Liver (tissue), 9 donors: Measurements from ENCODE around the gene GAS2L1. TPM values are rescaled to one million over a fixed set of nuclear protein-coding genes. Genes with fewer than 3 reads are reported as not detected.

Experiments
- DNase-seq: peaks from one replicate; pipeline ENCODE4 v3.0.0-alpha.2; 2017; ENCODE audit warnings: low spot score
- H3K27ac ChIP-seq, 2 donors: one replicate each; pipeline ENCODE4 v1.7.0; 2013; ENCODE audit warnings: inconsistent platforms in 2 of 2, low read length in 2 of 2, control low read depth in 1 of 2, low read depth in 1 of 2, mild to moderate bottlenecking in 1 of 2
- H3K27me3 ChIP-seq, 4 donors: one replicate each; pipeline versions ENCODE4 v1.6.1 to v1.7.0; 2013; ENCODE audit warnings: low read length in 3 of 4, inconsistent platforms in 1 of 4, mild to moderate bottlenecking in 1 of 4, moderate library complexity in 1 of 4; ENCODE audit not compliant: control insufficient read depth in 4 of 4, insufficient read depth in 4 of 4
- H3K36me3 ChIP-seq, 4 donors: one replicate each; pipeline versions ENCODE4 v1.6.1 to v1.7.0; 2013; ENCODE audit warnings: low read length in 3 of 4, mild to moderate bottlenecking in 3 of 4, low read depth in 1 of 4, moderate library complexity in 1 of 4; ENCODE audit not compliant: control insufficient read depth in 4 of 4, insufficient read depth in 3 of 4
- H3K4me1 ChIP-seq, 4 donors: one replicate each; pipeline versions ENCODE4 v1.6.1 to v1.7.0; 2013; ENCODE audit warnings: low read length in 3 of 4, mild to moderate bottlenecking in 3 of 4, moderate library complexity in 1 of 4; ENCODE audit not compliant: control insufficient read depth in 4 of 4, insufficient read depth in 4 of 4
- H3K4me3 ChIP-seq, 3 donors: one replicate each; pipeline versions ENCODE4 v1.6.1 to v1.7.0; 2013; ENCODE audit warnings: low read length in 3 of 3, control low read depth in 1 of 3, low read depth in 1 of 3, mild to moderate bottlenecking in 1 of 3
- H3K9ac ChIP-seq, 2 donors: one replicate each; pipeline ENCODE4 v1.7.0; 2013; ENCODE audit warnings: low read length in 2 of 2, mild to moderate bottlenecking in 2 of 2, moderate library complexity in 2 of 2, control low read depth in 1 of 2, low read depth in 1 of 2
- H3K9me3 ChIP-seq, 4 donors: one replicate each; pipeline versions ENCODE4 v1.6.1 to v1.7.0; 2013; ENCODE audit warnings: low read length in 3 of 4; ENCODE audit not compliant: control insufficient read depth in 4 of 4
- EGR1 ChIP-seq, 2 donors: IDR thresholded peaks; 2 replicates each; pipeline ENCODE4 v1.6.1; 2016 to 2018; ENCODE audit warnings: antibody characterized with exemption in 2 of 2, low read depth in 2 of 2
- FOXA1 ChIP-seq: IDR thresholded peaks from 2 replicates; pipeline ENCODE4 v1.6.1; 2016; ENCODE audit warnings: antibody characterized with exemption
- HNF4G ChIP-seq: IDR thresholded peaks from 2 replicates; pipeline ENCODE4 v1.6.1; 2016; ENCODE audit warnings: antibody characterized with exemption
- JUND ChIP-seq, 2 donors: IDR thresholded peaks; 2 replicates each; pipeline ENCODE4 v1.6.1; 2016; ENCODE audit warnings: antibody characterized with exemption in 2 of 2
- RAD21 ChIP-seq, 2 donors: IDR thresholded peaks; 2 replicates each; pipeline ENCODE4 v1.6.1; 2016; ENCODE audit warnings: antibody characterized with exemption in 2 of 2, mild to moderate bottlenecking in 2 of 2
- TAF1 ChIP-seq: conservative IDR thresholded peaks from 2 replicates; pipeline ENCODE4 v1.6.1; 2016; ENCODE audit warnings: antibody characterized with exemption, mild to moderate bottlenecking
- WGBS: extraction: QIAGEN DNeasy Blood & Tissue Kit; methylation state at CpG from one replicate; pipeline ENCODE4 v1.1.7; 2013; 5-methylcytosine and 5-hydroxymethylcytosine counted together
- polyA plus RNA-seq, 2 donors: library from polyadenylated mRNA; stranded (reverse) in 1 of 2; unstranded in 1 of 2; fragments of 200-250 nt in 1 of 2; fragments of >200 nt in 1 of 2; fragmentation: Nextera tagmentation in 1 of 2; extraction: Ambion mirVana in 1 of 2; gene quantifications; one replicate each; pipeline versions ENCODE4 v1.2.1 to v1.2.3, GENCODE V29; 2013 to 2015
- total RNA-seq, 2 donors: library from RNA; depleted of rRNA; stranded (reverse); fragments of >200 nt; gene quantifications; one replicate each; pipeline ENCODE4 v1.2.3, GENCODE V29; 2014
- TF ChIP-seq, protein P1 (sequence below): IDR thresholded peaks from 2 replicates; pipeline ENCODE4 v1.6.1; 2016; ENCODE audit warnings: antibody characterized with exemption
- TF ChIP-seq, protein P2 (sequence below): IDR thresholded peaks from 2 replicates; pipeline ENCODE4 v1.6.1; 2016; ENCODE audit warnings: antibody characterized with exemption, mild to moderate bottlenecking
- TF ChIP-seq, protein P3 (sequence below): fragments of 150-350 bp; IDR thresholded peaks from 2 replicates; pipeline ENCODE4 v1.5.1; 2017; ENCODE audit warnings: improper control_type of control experiment, low read depth, low read length; ENCODE audit not compliant: missing input control
- TF ChIP-seq, protein P4 (sequence below): IDR thresholded peaks from 2 replicates; pipeline ENCODE4 v1.6.1; 2016; ENCODE audit warnings: antibody characterized with exemption
- donor health status: healthy.
- donor health status: healthy.
- donor health status: healthy.
- donor health status: healthy.
- donor health status: healthy.

Gene GAS2L1
- total and polyA plus RNA-seq, 4 donors, result 4.0 to 11.4 (median 8.9) TPM

GRCh38 chr22:29305836-29306174, 645 bp upstream of the GAS2L1 start:
- H3K9ac ChIP-seq, result no peak overlapping the region
- WGBS, result 52% methylated on average over 7 of the region's 7 CpGs

GRCh38 chr22:29306835-29307595, 565 bp downstream of the GAS2L1 start:
- Histone ChIP-seq H3K4me1 (peaks cover 21 to 62% (median 34%) of the 10 kb centered on the region in 4 donors), H3K4me3 (peak overlapping the region; percentile 61 to 89 (median 75)), H3K27me3 (no peaks in the 10 kb centered on the region), H3K9ac (peak overlapping the region in 1 of 2 donors; percentile 68), H3K27ac (peak overlapping the region in 1 of 2 donors; percentile 67), H3K36me3 (no peaks in the 10 kb centered on the region), H3K9me3 (no peaks in the 10 kb centered on the region)
- WGBS, result 6% methylated on average over 83 of the region's 83 CpGs
- TF ChIP-seq, protein P1, sequence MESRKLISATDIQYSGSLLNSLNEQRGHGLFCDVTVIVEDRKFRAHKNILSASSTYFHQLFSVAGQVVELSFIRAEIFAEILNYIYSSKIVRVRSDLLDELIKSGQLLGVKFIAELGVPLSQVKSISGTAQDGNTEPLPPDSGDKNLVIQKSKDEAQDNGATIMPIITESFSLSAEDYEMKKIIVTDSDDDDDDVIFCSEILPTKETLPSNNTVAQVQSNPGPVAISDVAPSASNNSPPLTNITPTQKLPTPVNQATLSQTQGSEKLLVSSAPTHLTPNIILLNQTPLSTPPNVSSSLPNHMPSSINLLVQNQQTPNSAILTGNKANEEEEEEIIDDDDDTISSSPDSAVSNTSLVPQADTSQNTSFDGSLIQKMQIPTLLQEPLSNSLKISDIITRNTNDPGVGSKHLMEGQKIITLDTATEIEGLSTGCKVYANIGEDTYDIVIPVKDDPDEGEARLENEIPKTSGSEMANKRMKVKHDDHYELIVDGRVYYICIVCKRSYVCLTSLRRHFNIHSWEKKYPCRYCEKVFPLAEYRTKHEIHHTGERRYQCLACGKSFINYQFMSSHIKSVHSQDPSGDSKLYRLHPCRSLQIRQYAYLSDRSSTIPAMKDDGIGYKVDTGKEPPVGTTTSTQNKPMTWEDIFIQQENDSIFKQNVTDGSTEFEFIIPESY, result no peak
- TF ChIP-seq TAF1, result no peak
- TF ChIP-seq HNF4G, result no peak
- peak; percentile 73 for DNase-seq

More at GRCh38 chr22:29305836-29306174, 645 bp upstream of the GAS2L1 start:
- H3K4me3 ChIP-seq, result no peak overlapping the region
- H3K4me1 ChIP-seq, result peaks cover 19 to 59% (median 37%) of the 10 kb centered on the region in 4 donors
- peaks cover 0 to 3% (median under 1%) of the 10 kb centered on the region in 4 donors for H3K36me3 ChIP-seq
- H3K27me3 ChIP-seq, result no peaks in the 10 kb centered on the region
- TF ChIP-seq RAD21 (IDR thresholded peaks at IDR 0.05), result no peak
- no peak for TF ChIP-seq TAF1
- no peak for TF ChIP-seq JUND (IDR thresholded peaks at IDR 0.05)
- TF ChIP-seq, protein P2, sequence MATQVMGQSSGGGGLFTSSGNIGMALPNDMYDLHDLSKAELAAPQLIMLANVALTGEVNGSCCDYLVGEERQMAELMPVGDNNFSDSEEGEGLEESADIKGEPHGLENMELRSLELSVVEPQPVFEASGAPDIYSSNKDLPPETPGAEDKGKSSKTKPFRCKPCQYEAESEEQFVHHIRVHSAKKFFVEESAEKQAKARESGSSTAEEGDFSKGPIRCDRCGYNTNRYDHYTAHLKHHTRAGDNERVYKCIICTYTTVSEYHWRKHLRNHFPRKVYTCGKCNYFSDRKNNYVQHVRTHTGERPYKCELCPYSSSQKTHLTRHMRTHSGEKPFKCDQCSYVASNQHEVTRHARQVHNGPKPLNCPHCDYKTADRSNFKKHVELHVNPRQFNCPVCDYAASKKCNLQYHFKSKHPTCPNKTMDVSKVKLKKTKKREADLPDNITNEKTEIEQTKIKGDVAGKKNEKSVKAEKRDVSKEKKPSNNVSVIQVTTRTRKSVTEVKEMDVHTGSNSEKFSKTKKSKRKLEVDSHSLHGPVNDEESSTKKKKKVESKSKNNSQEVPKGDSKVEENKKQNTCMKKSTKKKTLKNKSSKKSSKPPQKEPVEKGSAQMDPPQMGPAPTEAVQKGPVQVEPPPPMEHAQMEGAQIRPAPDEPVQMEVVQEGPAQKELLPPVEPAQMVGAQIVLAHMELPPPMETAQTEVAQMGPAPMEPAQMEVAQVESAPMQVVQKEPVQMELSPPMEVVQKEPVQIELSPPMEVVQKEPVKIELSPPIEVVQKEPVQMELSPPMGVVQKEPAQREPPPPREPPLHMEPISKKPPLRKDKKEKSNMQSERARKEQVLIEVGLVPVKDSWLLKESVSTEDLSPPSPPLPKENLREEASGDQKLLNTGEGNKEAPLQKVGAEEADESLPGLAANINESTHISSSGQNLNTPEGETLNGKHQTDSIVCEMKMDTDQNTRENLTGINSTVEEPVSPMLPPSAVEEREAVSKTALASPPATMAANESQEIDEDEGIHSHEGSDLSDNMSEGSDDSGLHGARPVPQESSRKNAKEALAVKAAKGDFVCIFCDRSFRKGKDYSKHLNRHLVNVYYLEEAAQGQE, result no peak
- TF ChIP-seq HNF4G, result no peak
- TF ChIP-seq, protein P3, sequence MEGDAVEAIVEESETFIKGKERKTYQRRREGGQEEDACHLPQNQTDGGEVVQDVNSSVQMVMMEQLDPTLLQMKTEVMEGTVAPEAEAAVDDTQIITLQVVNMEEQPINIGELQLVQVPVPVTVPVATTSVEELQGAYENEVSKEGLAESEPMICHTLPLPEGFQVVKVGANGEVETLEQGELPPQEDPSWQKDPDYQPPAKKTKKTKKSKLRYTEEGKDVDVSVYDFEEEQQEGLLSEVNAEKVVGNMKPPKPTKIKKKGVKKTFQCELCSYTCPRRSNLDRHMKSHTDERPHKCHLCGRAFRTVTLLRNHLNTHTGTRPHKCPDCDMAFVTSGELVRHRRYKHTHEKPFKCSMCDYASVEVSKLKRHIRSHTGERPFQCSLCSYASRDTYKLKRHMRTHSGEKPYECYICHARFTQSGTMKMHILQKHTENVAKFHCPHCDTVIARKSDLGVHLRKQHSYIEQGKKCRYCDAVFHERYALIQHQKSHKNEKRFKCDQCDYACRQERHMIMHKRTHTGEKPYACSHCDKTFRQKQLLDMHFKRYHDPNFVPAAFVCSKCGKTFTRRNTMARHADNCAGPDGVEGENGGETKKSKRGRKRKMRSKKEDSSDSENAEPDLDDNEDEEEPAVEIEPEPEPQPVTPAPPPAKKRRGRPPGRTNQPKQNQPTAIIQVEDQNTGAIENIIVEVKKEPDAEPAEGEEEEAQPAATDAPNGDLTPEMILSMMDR, result no peak
- no peak for TF ChIP-seq EGR1 (IDR thresholded peaks at IDR 0.05; ENCODE audit: low read depth in 2 of 2)
- TF ChIP-seq FOXA1, result no peak
- TF ChIP-seq, protein P4, sequence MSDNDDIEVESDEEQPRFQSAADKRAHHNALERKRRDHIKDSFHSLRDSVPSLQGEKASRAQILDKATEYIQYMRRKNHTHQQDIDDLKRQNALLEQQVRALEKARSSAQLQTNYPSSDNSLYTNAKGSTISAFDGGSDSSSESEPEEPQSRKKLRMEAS, result no peak
- DNase-seq, result no peak
- no peaks in the 10 kb centered on the region for H3K9me3 ChIP-seq
- no peak overlapping the region for H3K27ac ChIP-seq
